ENCODE results near the gene TH.

DNA sequence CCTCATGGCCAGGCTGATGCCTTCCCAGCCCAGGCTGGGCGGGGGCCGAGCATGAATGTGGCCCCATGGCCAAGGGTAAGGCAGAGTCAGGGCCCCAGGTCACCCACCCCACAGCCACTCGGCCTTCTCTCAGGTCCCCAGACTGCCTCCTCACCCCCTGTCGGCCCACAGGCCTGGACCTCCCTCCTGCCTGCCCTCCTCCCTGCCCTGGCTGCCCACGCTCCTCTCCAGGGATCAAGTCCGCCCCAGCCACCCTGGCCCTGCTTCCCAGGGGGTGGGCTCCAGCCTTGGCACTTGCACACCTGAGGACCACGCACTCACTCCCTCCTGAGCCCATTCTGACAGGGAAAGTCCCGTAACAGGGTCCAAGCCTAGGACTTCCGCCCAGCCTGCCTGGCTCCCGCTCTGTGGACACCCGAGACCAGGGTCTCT is 37.8 kb upstream of the TH start:
- no peak for TF ChIP-seq JUND (IDR thresholded peaks at IDR 0.05; ENCODE audit: borderline replicate concordance, low read depth, low read length)
- TF ChIP-seq JUND (tag; IDR thresholded peaks at IDR 0.05; ENCODE audit: borderline replicate concordance, low read depth, low read length), result no peak
- TF ChIP-seq ATF7 (IDR thresholded peaks at IDR 0.05), result no peak
- TF ChIP-seq ELF1 (tag; IDR thresholded peaks at IDR 0.05), result no peak
- no peak for TF ChIP-seq SREBF1 (IDR thresholded peaks at IDR 0.05; ENCODE audit: borderline replicate concordance, low read depth, low read length)
- TF ChIP-seq MCM7 (IDR thresholded peaks at IDR 0.05), result no peak
- TF ChIP-seq EP300 (IDR thresholded peaks at IDR 0.05; ENCODE audit: low read length), result no peak
- TF ChIP-seq NFIC (IDR thresholded peaks at IDR 0.05), result no peak

Measured in K562 (cell line).